ENCODE data around the gene UNC5A. TPM values are rescaled to one million over a fixed set of nuclear protein-coding genes. Genes with fewer than 3 reads are reported as not detected.

UNC5A gene
- total RNA-seq, 2 experiments from 2014 or later = not detected

- POLR2A ChIA-PET = no interaction called here
Observed at GRCh38 chr5:176884571-176884890, 74.2 kb downstream of the UNC5A start.

GRCh38 chr5:176886336-176887251 lies 76.2 kb downstream of the UNC5A start:
- ChIA-PET POLR2A (no interaction called here), CTCF (no interaction called here)

More at GRCh38 chr5:176884571-176884890, 74.2 kb downstream of the UNC5A start:
- CTCF ChIA-PET = no interaction called here

GRCh38 chr5:176887252-176887849 lies 77.0 kb downstream of the UNC5A start:
- CTCF ChIA-PET = no interaction called here
- POLR2A ChIA-PET = no interaction called here

- CTCF ChIA-PET = no interaction called here
- POLR2A ChIA-PET = no interaction called here
Observed at GRCh38 chr5:176888016-176888864, 77.9 kb downstream of the UNC5A start.

GRCh38 chr5:176888865-176889165 lies 78.5 kb downstream of the UNC5A start:
- ChIA-PET CTCF (no interaction called here), POLR2A (no interaction called here)

- ChIA-PET POLR2A (no interaction called here), CTCF (no interaction called here)
Observed at GRCh38 chr5:176889321-176890280, 79.2 kb downstream of the UNC5A start.

GRCh38 chr5:176890455-176891330 lies 80.3 kb downstream of the UNC5A start:
- ChIA-PET POLR2A (no interaction called here), CTCF (no interaction called here)

GRCh38 chr5:176891331-176891958 lies 81.1 kb downstream of the UNC5A start:
- ChIA-PET CTCF (no interaction called here), POLR2A (no interaction called here)

GRCh38 chr5:176892663-176893062 lies 82.3 kb downstream of the UNC5A start:
- ChIA-PET CTCF (no interaction called here), POLR2A (interaction anchor here (0.6 kb wide), 1 partner anchor 137 kb away, joined by 3 read pairs; no protein-coding TSS in a partner anchor)

GRCh38 chr5:176894298-176894697 lies 83.9 kb downstream of the UNC5A start:
- ChIA-PET POLR2A (no interaction called here), CTCF (no interaction called here)

- POLR2A ChIA-PET = no interaction called here
- CTCF ChIA-PET = no interaction called here
Observed at GRCh38 chr5:176895831-176896230, 85.5 kb downstream of the UNC5A start.

- ChIA-PET CTCF (no interaction called here), POLR2A (no interaction called here)
Observed at GRCh38 chr5:176897263-176897662, 86.9 kb downstream of the UNC5A start.

GRCh38 chr5:176899296-176899891 lies 89.0 kb downstream of the UNC5A start, which contains the start of gene HK3:
Gene HK3 (minus strand): TSS chr5:176899346. CDS start chr5:176896159, 3,187 bp downstream.
- ChIA-PET POLR2A (interaction anchor here (0.6 kb wide), 1 partner anchor 120 kb away, joined by 3 read pairs; no protein-coding TSS in a partner anchor), CTCF (no interaction called here)

- CTCF ChIA-PET = interaction anchor here (1.2 kb wide), 1 partner anchor 240 kb away, joined by 3 read pairs; no protein-coding TSS in a partner anchor
- POLR2A ChIA-PET = no interaction called here
Observed at GRCh38 chr5:176899946-176900779, 89.8 kb downstream of the UNC5A start.

- ChIA-PET CTCF (interaction anchor here (1.2 to 1.6 kb wide), 2 partner anchors 10 to 240 kb away, joined by 3 read pairs; no protein-coding TSS in a partner anchor), POLR2A (no interaction called here)
Observed at GRCh38 chr5:176900780-176901204, 90.4 kb downstream of the UNC5A start.

- CTCF ChIA-PET = interaction anchor here (0.6 to 1.6 kb wide), 4 partner anchors 9 to 330 kb away, joined by 3 to 6 read pairs (median 4); no protein-coding TSS in a partner anchor
Observed at GRCh38 chr5:176901260-176902101, 91.1 kb downstream of the UNC5A start.

More at GRCh38 chr5:176901260-176902101, 91.1 kb downstream of the UNC5A start:
- POLR2A ChIA-PET = interaction anchor here (0.6 kb wide), 1 partner anchor 246 kb away, joined by 5 read pairs; no protein-coding TSS in a partner anchor
